GM23338 (cell line): ENCODE data around the gene AGAP3. TPM values are rescaled to one million over a fixed set of nuclear protein-coding genes. Genes with fewer than 3 reads are reported as not detected.
A peak's percentile ranks its signal among the peaks of the same experiment; 100 is the strongest.

ENCODE experiments used
- ATAC-seq: fragments of 200-7000 bp; cut with Tn5 transposase; 3 replicates; pipeline ENCODE4 v1.9.1; 2020
- DNase-seq: peaks from one replicate; pipeline ENCODE4 v3.0.0-alpha.2; 2015; ENCODE audit warnings: low spot score
- H2AFZ ChIP-seq: fragments of 200-600 bp; sonication (generic); 2 replicates; pipeline ENCODE4 v1.8.0; 2016; ENCODE audit warnings: antibody characterized with exemption, mild to moderate bottlenecking, moderate library complexity
- H3F3A ChIP-seq: fragments of 200-600 bp; sonication (generic); replicated peaks from 2 replicates; pipeline ENCODE4 v1.8.0; 2017; ENCODE audit warnings: antibody characterized with exemption, mixed run types, low read depth
- H3K27ac ChIP-seq: fragments of 200-600 bp; sonication (generic); 2 replicates; pipeline ENCODE4 v1.6.1; 2016; ENCODE audit warnings: low read depth
- H3K27me3 ChIP-seq: fragments of 200-600 bp; sonication (generic); 2 replicates; pipeline ENCODE4 v1.8.0; 2016; ENCODE audit warnings: mild to moderate bottlenecking, mixed run types, moderate library complexity; ENCODE audit not compliant: insufficient read depth
- H3K36me3 ChIP-seq: fragments of 200-600 bp; sonication (generic); 2 replicates; pipeline ENCODE4 v1.8.0; 2016; ENCODE audit warnings: mild to moderate bottlenecking; ENCODE audit not compliant: insufficient read depth
- H3K4me1 ChIP-seq: fragments of 200-600 bp; sonication (generic); 2 replicates; pipeline ENCODE4 v1.8.0; 2016; ENCODE audit warnings: mild to moderate bottlenecking, moderate library complexity; ENCODE audit not compliant: insufficient read depth
- H3K4me2 ChIP-seq: fragments of 200-600 bp; sonication (generic); 2 replicates; pipeline ENCODE4 v1.7.1; 2017; ENCODE audit warnings: mixed run types
- H3K4me3 ChIP-seq: fragments of 200-600 bp; sonication (generic); 2 replicates; pipeline ENCODE4 v1.6.1; 2016; ENCODE audit warnings: mixed run types
- H3K79me2 ChIP-seq: fragments of 200-600 bp; sonication (generic); replicated peaks from 2 replicates; pipeline ENCODE4 v1.8.0; 2017; ENCODE audit warnings: mild to moderate bottlenecking; ENCODE audit not compliant: insufficient read depth
- H3K9me2 ChIP-seq: fragments of 200-600 bp; sonication (generic); 2 replicates; pipeline ENCODE4 v1.8.0; 2017; ENCODE audit not compliant: insufficient read depth
- H4K20me1 ChIP-seq: fragments of 200-600 bp; sonication (generic); replicated peaks from 2 replicates; pipeline ENCODE4 v1.8.0; 2017; ENCODE audit warnings: mild to moderate bottlenecking; ENCODE audit not compliant: insufficient read depth
- H3K27ac Mint-ChIP-seq: 2 replicates; pipeline ENCODE4 v1.8.0; 2020; ENCODE audit warnings: inconsistent platforms, mild to moderate bottlenecking, moderate library complexity, mixed read lengths
- H3K27me3 Mint-ChIP-seq: 3 replicates; pipeline ENCODE4 v1.8.0; 2022; ENCODE audit warnings: low read depth, mild to moderate bottlenecking, moderate library complexity, mixed read lengths, inconsistent platforms; ENCODE audit not compliant: insufficient read depth, poor library complexity
- H3K36me3 Mint-ChIP-seq: 3 replicates; pipeline ENCODE4 v1.8.0; 2021; ENCODE audit warnings: low read depth, mild to moderate bottlenecking, inconsistent platforms, moderate library complexity, mixed read lengths
- H3K4me1 Mint-ChIP-seq: 3 replicates; pipeline ENCODE4 v1.8.0; 2020; ENCODE audit warnings: mild to moderate bottlenecking, inconsistent platforms, mixed read lengths
- H3K4me3 Mint-ChIP-seq: 3 replicates; pipeline ENCODE4 v1.8.0; 2021; ENCODE audit warnings: moderate library complexity, mild to moderate bottlenecking, inconsistent platforms, mixed read lengths
- H3K9me3 Mint-ChIP-seq: 3 replicates; pipeline ENCODE4 v1.8.0; 2020; ENCODE audit warnings: moderate library complexity, mild to moderate bottlenecking, inconsistent platforms, mixed read lengths
- CREB1 ChIP-seq: fragments of 250-450 bp; sonication (Bioruptor Pico); IDR thresholded peaks from 2 replicates; pipeline ENCODE4 v1.5.0; 2020; ENCODE audit warnings: low read depth, mild to moderate bottlenecking, moderate library complexity
- JUNB ChIP-seq: IDR thresholded peaks from one replicate; pipeline ENCODE4 v1.6.1; 2016; ENCODE audit warnings: antibody characterized with exemption; ENCODE audit not compliant: unreplicated experiment
- POLR2AphosphoS5 ChIP-seq: IDR thresholded peaks from 2 replicates; pipeline ENCODE4 v1.6.1; 2016; ENCODE audit warnings: antibody characterized with exemption, low read depth
- polyA plus RNA-seq: library from polyadenylated mRNA; unstranded; fragments of >200 nt; fragmentation: Nextera tagmentation; extraction: Ambion mirVana; gene quantifications from 2 replicates; pipeline ENCODE4 v1.2.1, GENCODE V29; 2016
- total RNA-seq: library from RNA; depleted of rRNA; stranded (reverse); fragments of >200 nt; shearing (Covaris generic); gene quantifications from 2 replicates; pipeline ENCODE4 v1.2.3, GENCODE V29; 2014
- TF ChIP-seq, protein P1 (sequence below): IDR thresholded peaks from one replicate; pipeline ENCODE4 v1.6.1; 2018; ENCODE audit warnings: antibody characterized with exemption; ENCODE audit not compliant: unreplicated experiment
- TF ChIP-seq, protein P2 (sequence below): IDR thresholded peaks from 2 replicates; pipeline ENCODE4 v1.6.1; 2016; ENCODE audit warnings: antibody characterized with exemption

AGAP3 gene
- total and polyA plus RNA-seq, 2 experiments from 2014 or later = 24.0 to 39.2 TPM

DNA sequence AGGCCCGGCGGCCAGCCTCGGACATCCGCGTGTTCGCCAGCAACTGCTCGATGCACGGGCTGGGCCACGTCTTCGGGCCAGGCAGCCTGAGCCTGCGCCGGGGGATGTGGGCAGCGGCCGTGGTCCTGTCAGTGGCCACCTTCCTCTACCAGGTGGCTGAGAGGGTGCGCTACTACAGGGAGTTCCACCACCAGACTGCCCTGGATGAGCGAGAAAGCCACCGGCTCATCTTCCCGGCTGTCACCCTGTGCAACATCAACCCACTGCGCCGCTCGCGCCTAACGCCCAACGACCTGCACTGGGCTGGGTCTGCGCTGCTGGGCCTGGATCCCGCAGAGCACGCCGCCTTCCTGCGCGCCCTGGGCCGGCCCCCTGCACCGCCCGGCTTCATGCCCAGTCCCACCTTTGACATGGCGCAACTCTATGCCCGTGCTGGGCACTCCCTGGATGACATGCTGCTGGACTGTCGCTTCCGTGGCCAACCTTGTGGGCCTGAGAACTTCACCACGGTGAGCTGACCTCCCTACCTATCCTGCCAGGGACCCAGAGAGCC is 37.3 kb upstream of the AGAP3 start (continued):
- TF ChIP-seq POLR2AphosphoS5 = no peak
- TF ChIP-seq, protein P1, sequence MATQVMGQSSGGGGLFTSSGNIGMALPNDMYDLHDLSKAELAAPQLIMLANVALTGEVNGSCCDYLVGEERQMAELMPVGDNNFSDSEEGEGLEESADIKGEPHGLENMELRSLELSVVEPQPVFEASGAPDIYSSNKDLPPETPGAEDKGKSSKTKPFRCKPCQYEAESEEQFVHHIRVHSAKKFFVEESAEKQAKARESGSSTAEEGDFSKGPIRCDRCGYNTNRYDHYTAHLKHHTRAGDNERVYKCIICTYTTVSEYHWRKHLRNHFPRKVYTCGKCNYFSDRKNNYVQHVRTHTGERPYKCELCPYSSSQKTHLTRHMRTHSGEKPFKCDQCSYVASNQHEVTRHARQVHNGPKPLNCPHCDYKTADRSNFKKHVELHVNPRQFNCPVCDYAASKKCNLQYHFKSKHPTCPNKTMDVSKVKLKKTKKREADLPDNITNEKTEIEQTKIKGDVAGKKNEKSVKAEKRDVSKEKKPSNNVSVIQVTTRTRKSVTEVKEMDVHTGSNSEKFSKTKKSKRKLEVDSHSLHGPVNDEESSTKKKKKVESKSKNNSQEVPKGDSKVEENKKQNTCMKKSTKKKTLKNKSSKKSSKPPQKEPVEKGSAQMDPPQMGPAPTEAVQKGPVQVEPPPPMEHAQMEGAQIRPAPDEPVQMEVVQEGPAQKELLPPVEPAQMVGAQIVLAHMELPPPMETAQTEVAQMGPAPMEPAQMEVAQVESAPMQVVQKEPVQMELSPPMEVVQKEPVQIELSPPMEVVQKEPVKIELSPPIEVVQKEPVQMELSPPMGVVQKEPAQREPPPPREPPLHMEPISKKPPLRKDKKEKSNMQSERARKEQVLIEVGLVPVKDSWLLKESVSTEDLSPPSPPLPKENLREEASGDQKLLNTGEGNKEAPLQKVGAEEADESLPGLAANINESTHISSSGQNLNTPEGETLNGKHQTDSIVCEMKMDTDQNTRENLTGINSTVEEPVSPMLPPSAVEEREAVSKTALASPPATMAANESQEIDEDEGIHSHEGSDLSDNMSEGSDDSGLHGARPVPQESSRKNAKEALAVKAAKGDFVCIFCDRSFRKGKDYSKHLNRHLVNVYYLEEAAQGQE = no peak

DNA sequence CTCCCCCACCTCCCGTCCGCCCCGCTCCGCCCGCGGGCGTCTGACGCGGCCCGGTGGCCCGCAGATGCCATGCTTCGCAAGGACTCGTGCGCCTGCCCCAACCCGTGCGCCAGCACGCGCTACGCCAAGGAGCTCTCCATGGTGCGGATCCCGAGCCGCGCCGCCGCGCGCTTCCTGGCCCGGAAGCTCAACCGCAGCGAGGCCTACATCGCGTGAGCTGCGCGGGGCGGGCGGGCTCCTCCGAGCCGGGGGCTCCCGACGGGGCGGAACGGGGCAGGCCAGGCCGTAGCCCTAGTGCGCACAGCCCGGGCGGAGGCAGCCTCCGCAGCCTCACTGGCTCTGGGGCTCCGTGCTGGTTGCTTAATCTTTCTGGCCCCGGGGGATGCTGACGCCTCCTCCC is 35.2 kb upstream of the AGAP3 start:
- H3K9me3 Mint-ChIP-seq = no peaks in the 10 kb centered on the region
- no peak overlapping the region for H3K27ac Mint-ChIP-seq
- Histone ChIP-seq H4K20me1 (no peaks in the 10 kb centered on the region; the same call in 1 of the 2 replicates), H3K4me2 (peak overlapping the region; percentile 78), H2AFZ (peak overlapping the region; percentile 69; the same call in 1 of the 2 replicates), H3K79me2 (no peaks in the 10 kb centered on the region), H3K4me1 (peaks cover 3% of the 10 kb centered on the region; the same call in 1 of the 2 replicates), H3K9me2 (no peaks in the 10 kb centered on the region), H3K27ac (no peak overlapping the region), H3K36me3 (no peaks in the 10 kb centered on the region), H3K4me3 (peak overlapping the region; percentile 49), H3K27me3 (peaks cover 27% of the 10 kb centered on the region), H3F3A (no peaks in the 10 kb centered on the region)
- peaks cover 30% of the 10 kb centered on the region for H3K27me3 Mint-ChIP-seq
- peak; percentile 72 for TF ChIP-seq CREB1
- TF ChIP-seq JUNB = no peak
- TF ChIP-seq, protein P2, sequence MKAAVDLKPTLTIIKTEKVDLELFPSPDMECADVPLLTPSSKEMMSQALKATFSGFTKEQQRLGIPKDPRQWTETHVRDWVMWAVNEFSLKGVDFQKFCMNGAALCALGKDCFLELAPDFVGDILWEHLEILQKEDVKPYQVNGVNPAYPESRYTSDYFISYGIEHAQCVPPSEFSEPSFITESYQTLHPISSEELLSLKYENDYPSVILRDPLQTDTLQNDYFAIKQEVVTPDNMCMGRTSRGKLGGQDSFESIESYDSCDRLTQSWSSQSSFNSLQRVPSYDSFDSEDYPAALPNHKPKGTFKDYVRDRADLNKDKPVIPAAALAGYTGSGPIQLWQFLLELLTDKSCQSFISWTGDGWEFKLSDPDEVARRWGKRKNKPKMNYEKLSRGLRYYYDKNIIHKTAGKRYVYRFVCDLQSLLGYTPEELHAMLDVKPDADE = no peak
- TF ChIP-seq, protein P1 = peak; percentile 95
- peak; percentile 48; the same call in 1 of the 2 replicates for TF ChIP-seq POLR2AphosphoS5
- H3K4me3 Mint-ChIP-seq = no peak overlapping the region; the same call in 2 of the 3 replicates
- DNase-seq = peak; percentile 95
- H3K4me1 Mint-ChIP-seq = peaks cover 10% of the 10 kb centered on the region
- ATAC-seq = peak; percentile 89
- no peaks in the 10 kb centered on the region for H3K36me3 Mint-ChIP-seq
